Lung (tissue), 12 donors: ENCODE measurements around the gene CABLES1. TPM values are rescaled to one million over a fixed set of nuclear protein-coding genes. Genes with fewer than 3 reads are reported as not detected.

Experiments used
- ATAC-seq: fragments of 200-7000 bp; cut with Tn5 transposase; one replicate; pipeline ENCODE4 v1.9.1; 2020; ENCODE audit warnings: moderate number of reproducible peaks; ENCODE audit not compliant: insufficient read depth, low FRiP score
- DNase-seq, 3 donors: peaks; one replicate each; pipeline ENCODE4 v3.0.0-alpha.2; 2013 to 2017
- H3K27ac ChIP-seq, 2 donors: one replicate each; pipeline ENCODE4 v1.5.1; 2013; ENCODE audit warnings: mild to moderate bottlenecking in 2 of 2, moderate library complexity in 2 of 2, control low read depth in 1 of 2, inconsistent platforms in 1 of 2, low read depth in 1 of 2, low read length in 1 of 2
- H3K27me3 ChIP-seq, 3 donors: one replicate each; pipeline ENCODE4 v1.5.1; 2013; ENCODE audit warnings: low read length in 2 of 3; ENCODE audit not compliant: control insufficient read depth in 3 of 3, insufficient read depth in 3 of 3
- H3K36me3 ChIP-seq, 4 donors: one replicate each; pipeline ENCODE4 v1.5.1; 2013; ENCODE audit warnings: low read length in 4 of 4, mild to moderate bottlenecking in 1 of 4, moderate library complexity in 1 of 4; ENCODE audit not compliant: control insufficient read depth in 4 of 4, insufficient read depth in 4 of 4
- H3K4me1 ChIP-seq, 5 donors: one replicate each; pipeline ENCODE4 v1.5.1; 2013; ENCODE audit warnings: low read length in 5 of 5, mild to moderate bottlenecking in 2 of 5, moderate library complexity in 1 of 5; ENCODE audit not compliant: control insufficient read depth in 5 of 5, insufficient read depth in 5 of 5
- H3K4me3 ChIP-seq: one replicate; pipeline ENCODE4 v1.5.1; 2013; ENCODE audit warnings: mild to moderate bottlenecking, control low read depth, moderate library complexity
- H3K9ac ChIP-seq, 2 donors: one replicate each; pipeline ENCODE4 v1.5.1; 2013; ENCODE audit warnings: low read length in 2 of 2, control low read depth in 1 of 2; ENCODE audit not compliant: insufficient read depth in 1 of 2
- H3K9me3 ChIP-seq, 4 donors: one replicate each; pipeline ENCODE4 v1.5.1; 2013; ENCODE audit warnings: low read length in 3 of 4, mild to moderate bottlenecking in 1 of 4, moderate library complexity in 1 of 4; ENCODE audit not compliant: control insufficient read depth in 4 of 4, insufficient read depth in 3 of 4
- WGBS, 2 donors: extraction: QIAGEN DNeasy Blood & Tissue Kit; methylation state at CpG; one replicate each; pipeline ENCODE4 v1.1.7; 2013; 5-methylcytosine and 5-hydroxymethylcytosine counted together
- polyA plus RNA-seq, 2 donors: library from polyadenylated mRNA; stranded (reverse); fragments of 200-250 nt; gene quantifications; one replicate each; pipeline ENCODE4 v1.2.1, GENCODE V29; 2013
- total RNA-seq, 2 donors: library from RNA; depleted of rRNA in 1 of 2; stranded (reverse); fragments of >200 nt in 1 of 2; gene quantifications; one replicate each; pipeline ENCODE4 v1.2.1, GENCODE V29; 2014 to 2021
- TF ChIP-seq, protein P1 (sequence below): IDR thresholded peaks from 2 replicates; pipeline ENCODE4 v1.5.1; 2012; ENCODE audit warnings: mild to moderate bottlenecking; ENCODE audit errors: control extremely low read depth, extremely low read depth
- donor health status: control.
- donor health status: control.
- donor health status: Bipolar disorder and iron deficiency.
- donor health status: healthy.
- donor health status: DM: yes; HTN: yes; CAD: no.

CABLES1 gene
- total and polyA plus RNA-seq, 4 donors, result 4.2 to 32.6 (median 14.7) TPM

DNA sequence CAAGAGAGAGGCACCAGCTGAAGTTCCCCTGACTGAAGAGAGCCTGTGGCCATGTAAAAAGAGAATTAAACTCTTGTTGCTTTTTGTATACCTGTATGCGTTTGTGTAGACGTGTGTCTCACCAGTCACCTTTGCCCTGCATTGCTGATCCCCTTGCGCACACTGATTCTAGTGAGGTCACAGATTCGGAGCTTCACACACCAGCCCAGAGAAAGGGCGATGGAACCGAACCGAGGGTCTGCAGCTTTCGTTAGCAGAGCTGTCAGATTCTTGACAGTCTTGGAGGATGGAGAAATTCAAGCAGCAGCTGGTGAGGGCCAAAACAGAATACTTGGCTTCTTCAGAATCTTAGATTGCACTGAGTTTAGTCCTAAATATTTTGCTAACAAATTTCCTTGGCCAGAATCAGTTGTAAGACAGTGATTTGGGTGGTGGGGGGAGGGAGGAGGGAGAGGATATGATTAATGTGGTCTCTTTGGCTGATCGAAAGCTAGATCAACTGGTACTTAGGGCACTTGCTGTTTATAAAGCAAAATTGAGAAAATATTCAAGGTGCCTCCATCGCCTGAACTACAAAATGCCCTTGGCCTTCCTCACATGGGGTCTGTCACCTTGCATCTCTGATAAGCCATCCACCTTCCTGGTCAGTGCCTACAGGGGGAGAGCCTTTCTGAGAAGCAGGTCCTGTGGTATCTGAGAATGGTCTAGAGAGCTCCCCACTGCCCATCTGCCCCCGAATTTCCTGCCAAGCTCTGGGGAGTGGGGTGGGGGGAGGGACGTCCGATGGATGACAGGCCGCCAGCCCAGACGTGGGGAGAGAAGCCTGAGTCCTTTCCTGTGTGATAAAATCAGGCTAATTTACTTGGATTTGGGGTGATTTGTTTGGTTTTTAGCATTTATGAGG lies 123.5 kb downstream of the CABLES1 start:
- Histone ChIP-seq H3K27me3 (no peaks in the 10 kb centered on the region), H3K9me3 (no peaks in the 10 kb centered on the region), H3K4me3 (no peak overlapping the region), H3K4me1 (peaks cover 0 to 41% (median 39%) of the 10 kb centered on the region in 5 donors), H3K9ac (no peak overlapping the region), H3K36me3 (peaks cover 0 to 12% (median 9%) of the 10 kb centered on the region in 4 donors), H3K27ac (peak overlapping the region in 1 of 2 donors; percentile 95)
- WGBS, 2 donors, result 60 to 68% methylated on average over 15 of the region's 15 CpGs
- TF ChIP-seq, protein P1, sequence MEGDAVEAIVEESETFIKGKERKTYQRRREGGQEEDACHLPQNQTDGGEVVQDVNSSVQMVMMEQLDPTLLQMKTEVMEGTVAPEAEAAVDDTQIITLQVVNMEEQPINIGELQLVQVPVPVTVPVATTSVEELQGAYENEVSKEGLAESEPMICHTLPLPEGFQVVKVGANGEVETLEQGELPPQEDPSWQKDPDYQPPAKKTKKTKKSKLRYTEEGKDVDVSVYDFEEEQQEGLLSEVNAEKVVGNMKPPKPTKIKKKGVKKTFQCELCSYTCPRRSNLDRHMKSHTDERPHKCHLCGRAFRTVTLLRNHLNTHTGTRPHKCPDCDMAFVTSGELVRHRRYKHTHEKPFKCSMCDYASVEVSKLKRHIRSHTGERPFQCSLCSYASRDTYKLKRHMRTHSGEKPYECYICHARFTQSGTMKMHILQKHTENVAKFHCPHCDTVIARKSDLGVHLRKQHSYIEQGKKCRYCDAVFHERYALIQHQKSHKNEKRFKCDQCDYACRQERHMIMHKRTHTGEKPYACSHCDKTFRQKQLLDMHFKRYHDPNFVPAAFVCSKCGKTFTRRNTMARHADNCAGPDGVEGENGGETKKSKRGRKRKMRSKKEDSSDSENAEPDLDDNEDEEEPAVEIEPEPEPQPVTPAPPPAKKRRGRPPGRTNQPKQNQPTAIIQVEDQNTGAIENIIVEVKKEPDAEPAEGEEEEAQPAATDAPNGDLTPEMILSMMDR, result no peak
- ATAC-seq, result no peak
- DNase-seq, result peak in 2 of 3 donors; percentile 59 to 67

DNA sequence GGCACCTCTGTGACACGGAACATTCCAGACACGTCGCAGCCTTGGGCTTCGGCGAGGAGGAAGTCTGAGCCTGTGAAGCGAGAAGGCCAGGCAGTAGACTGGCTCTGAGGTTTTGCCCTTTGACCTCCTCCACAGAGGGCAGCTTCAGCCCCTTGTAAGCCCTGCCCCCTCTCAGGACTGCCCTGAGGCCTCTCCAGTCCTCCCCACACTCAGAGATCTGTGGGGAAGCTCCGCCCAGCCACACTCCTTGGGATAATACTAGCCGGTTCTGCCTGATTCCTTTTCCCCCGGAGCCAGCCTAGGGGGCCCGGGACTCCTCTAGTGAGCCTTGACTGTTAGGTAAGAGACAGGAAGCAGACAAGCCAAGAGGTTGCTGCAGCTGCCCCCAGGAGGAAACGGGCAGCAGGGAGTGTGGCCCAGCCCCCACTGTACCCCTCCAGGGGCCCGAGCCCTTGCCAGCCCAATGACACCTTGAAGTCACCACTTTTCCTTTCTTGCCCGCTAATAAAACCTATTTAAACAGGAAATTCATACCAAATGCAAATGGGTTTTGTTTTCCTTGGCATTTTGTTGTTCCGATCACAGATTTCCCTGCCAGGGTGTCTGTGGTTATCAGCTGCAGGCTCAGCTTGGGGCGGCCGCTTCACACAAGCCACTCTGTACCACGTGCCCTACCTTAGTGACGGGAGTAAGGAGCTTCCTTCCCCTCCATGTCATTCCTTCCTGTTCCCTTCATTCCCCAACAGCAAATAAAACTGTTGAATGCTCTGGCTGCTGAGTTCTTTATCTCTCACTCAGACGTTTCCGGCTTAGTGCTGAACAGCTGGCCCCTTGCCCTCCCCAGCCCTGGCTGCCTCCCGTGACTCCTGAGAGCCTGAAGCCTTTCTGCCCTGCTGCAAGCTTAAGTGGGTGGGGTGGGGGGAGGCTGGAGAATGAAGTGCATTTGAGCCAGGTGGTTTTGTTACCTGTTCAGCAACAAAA lies 124.7 kb downstream of the CABLES1 start:
- Histone ChIP-seq H3K9me3 (no peaks in the 10 kb centered on the region), H3K27me3 (no peaks in the 10 kb centered on the region), H3K9ac (peak overlapping the region in 1 of 2 donors; percentile 63), H3K4me1 (peaks cover 0 to 41% (median 39%) of the 10 kb centered on the region in 5 donors), H3K4me3 (no peak overlapping the region), H3K27ac (peak overlapping the region in 1 of 2 donors; percentile 95), H3K36me3 (peaks cover 0 to 8% (median 6%) of the 10 kb centered on the region in 4 donors)
- TF ChIP-seq, protein P1, result no peak
- ATAC-seq, result peak; percentile 72
- peak; percentile 91 to 97 (median 92) for DNase-seq
- 2 to 5% methylated on average over 21 of the region's 21 CpGs for WGBS, 2 donors

DNA sequence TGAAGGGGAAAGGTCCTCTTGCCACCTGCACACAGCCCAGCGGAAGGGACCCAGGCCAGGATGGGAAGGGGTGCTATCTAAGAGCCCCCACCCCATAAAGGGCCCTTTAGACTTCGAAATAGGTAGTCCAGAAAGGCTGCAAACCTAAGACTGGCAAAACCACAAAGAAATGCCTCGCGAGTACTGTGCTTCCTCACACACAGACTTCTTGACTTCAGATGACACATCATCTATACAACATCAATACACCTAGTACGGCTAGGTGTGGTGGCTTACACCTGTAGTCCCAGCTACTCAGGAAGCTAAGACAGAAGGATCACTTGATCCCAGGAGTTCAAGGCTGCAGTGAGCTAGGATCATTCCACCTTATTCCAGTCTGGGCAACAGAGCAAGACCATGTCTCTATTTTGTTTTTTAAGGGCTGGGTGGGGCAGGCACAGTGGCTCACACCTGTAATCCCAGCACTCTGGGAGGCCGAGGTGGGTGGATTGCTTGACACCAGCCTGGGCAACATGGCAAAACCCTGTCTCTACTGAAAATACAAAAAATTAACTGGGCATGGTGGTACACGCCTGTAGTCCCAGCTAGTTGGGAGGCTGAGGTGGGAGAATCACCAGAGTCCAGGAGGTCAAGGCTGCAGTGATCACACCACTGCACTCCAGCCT lies 125.8 kb downstream of the CABLES1 start:
- no peak overlapping the region for H3K4me3 ChIP-seq
- no peak for ATAC-seq
- H3K9me3 ChIP-seq, result no peaks in the 10 kb centered on the region
- peak overlapping the region in 1 of 2 donors; percentile 95 for H3K27ac ChIP-seq
- H3K27me3 ChIP-seq, result no peaks in the 10 kb centered on the region
- peaks cover 0 to 7% (median 3%) of the 10 kb centered on the region in 4 donors for H3K36me3 ChIP-seq
- H3K9ac ChIP-seq, result peak overlapping the region in 1 of 2 donors; percentile 43
- TF ChIP-seq, protein P1, result no peak
- no peak for DNase-seq
- WGBS, 2 donors, result 49 to 50% methylated on average over 7 of the region's 7 CpGs
- H3K4me1 ChIP-seq, result peaks cover 0 to 41% (median 39%) of the 10 kb centered on the region in 5 donors
